GM19328 (cell line): ENCODE data around the gene GALK1.
"Not testable (repeated sequence)": the region's sequence is repeated elsewhere in the genome, so short reads cannot be mapped to it uniquely, and the experiment has no call there.

Source experiments
- ATAC-seq: cut with Tn5 transposase; IDR thresholded peaks from one replicate; pipeline ENCODE4 v1.9.1; 2021; ENCODE audit warnings: mild to moderate bottlenecking, moderate library complexity; ENCODE audit not compliant: unreplicated experiment

The GALK1 gene

GRCh38 chr17:75764711-75765421 is at the start of gene GALK1:
Gene GALK1, minus strand, starts transcription at chr17:75765192. Its CDS starts 56 bp downstream, at chr17:75765136.
- ATAC-seq = peak; percentile 63

DNA sequence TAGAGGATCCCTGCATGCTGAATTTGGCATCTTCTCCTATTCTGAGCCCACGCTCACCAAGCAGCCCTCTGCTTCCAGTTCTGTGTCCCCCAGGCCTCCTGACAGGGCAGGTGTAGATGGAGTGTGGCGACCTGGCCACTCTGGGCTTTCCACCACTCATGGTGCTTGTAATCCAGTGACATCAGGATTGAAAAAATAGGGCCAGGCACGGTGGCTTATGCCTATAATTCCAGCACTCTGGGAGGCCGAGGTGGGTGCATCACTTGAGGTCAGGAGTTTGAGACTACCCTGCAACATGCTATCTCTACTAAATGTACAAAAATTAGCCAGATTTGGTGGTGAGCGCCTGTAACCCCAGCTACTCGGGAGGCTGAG is 49.0 kb upstream of the GALK1 start:
- no peak for ATAC-seq

DNA sequence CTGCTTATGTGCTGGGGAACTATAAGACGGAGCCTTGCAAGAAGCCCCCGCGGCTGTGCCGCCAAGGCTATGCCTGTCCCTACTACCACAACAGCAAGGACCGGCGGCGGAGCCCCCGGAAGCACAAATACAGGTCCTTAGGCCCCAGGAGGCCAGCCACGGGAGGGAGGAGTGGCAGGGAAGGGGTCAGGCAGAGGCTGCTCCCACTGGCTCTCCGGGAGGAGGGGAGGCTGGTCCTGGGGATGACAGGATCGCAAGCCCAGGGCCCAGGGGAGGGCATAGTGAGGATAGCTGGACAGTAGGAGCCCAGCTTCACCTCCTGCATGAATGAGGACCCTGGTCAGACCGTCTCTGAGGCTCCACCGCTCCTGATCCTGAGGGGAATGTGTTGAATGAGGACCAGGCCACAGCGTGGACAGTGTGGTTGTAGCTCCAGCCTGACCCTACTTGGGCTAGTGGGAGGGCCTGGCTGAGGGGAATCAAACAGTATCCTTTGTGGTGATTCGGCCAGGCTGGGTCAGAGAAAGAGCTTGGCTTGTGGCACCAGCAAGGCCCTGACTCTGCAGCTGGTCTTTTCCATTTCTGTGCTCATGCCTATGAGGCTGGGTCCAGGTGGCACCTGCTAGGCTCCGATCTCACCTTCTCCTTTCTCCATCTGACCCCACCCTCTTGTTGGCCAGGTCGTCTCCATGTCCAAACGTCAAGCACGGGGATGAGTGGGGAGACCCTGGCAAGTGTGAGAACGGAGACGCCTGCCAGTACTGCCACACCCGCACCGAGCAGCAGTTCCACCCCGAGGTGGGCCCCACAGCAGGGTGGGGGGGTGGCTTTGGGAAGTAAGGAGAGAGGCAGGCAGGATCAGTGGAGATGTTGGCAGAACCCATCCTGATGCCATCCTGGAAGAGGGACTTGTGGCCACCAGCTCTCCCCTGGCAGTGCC is 48.4 kb upstream of the GALK1 start:
- ATAC-seq = no peak

DNA sequence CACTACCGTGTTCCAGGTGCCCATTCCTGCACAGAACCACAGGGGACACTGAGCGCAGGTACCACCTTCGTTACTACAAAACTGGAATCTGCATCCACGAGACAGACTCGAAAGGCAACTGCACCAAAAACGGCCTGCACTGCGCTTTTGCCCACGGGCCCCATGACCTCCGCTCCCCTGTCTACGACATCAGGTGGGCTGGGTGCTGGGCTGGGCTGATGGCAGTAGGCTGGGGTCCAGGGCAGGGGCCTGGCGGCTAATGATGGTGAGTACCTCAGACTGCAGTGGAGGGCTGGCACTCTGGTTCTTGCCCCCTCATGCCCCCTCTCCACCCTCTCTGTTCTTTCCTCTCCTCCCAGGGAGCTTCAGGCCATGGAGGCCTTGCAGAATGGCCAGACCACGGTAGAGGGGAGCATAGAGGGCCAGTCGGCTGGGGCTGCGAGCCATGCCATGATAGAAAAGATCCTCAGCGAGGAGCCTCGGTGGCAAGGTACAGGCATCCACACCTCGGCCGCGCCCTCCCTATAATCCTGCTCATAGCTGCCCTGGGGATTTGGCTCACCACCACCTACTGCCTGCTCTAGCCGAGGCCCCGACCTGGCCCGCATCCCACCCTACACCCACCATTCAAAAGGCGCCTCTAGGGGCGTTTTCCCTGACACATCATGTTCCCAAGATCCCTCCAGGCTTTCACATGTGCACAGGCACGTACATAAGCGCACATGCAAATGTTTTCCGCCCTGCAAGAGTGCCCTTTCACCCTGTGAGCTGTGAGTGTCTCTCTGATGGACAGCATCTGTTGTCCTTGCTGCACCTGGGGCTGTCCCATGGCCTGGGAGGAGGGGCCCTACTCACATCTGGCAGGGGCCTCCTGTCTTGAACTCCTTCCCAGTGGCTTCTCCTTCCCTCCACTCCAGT is 47.4 kb upstream of the GALK1 start:
- ATAC-seq = no peak

GRCh38 chr17:75811174-75811573 is 46.2 kb upstream of the GALK1 start:
- ATAC-seq = no peak

DNA sequence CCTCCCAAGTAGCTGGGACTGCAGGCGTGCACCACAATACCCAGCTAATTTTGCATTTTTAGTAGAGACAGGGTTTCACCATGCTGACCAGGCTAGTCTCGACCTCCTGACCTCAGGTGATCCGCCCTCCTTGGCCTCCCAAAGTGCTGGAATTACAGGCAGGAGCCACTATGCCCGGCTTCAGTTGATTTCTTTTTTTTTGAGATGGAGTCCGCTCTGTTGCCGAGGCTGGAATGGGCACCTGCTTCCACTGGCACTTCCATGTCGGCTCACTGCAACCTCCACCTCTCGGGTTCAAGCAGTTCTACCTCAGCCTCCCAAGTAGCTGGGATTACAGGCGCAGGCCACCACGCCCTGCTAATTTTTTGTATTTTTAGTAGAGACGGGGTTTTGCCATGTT is 45.8 kb upstream of the GALK1 start:
- not testable (repeated sequence) for ATAC-seq

DNA sequence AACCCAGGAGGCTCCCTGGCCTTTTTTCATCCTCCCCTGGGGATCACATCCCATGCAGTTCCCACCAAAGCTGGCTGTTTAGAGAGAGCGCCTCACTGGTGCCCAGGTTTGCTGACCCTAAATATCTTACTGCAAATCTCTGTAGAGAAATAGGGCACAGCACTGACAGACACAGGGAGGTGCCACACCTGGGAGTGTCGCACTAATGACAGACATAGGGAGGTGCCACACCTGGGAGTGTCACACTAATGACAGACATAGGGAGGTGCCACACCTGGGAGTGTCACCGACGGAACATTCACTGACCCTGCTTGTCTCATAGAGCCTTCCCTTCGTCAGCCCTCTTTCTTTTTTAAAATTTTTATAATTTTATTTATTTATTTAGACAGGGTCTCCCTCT is 45.2 kb upstream of the GALK1 start:
- no peak for ATAC-seq

DNA sequence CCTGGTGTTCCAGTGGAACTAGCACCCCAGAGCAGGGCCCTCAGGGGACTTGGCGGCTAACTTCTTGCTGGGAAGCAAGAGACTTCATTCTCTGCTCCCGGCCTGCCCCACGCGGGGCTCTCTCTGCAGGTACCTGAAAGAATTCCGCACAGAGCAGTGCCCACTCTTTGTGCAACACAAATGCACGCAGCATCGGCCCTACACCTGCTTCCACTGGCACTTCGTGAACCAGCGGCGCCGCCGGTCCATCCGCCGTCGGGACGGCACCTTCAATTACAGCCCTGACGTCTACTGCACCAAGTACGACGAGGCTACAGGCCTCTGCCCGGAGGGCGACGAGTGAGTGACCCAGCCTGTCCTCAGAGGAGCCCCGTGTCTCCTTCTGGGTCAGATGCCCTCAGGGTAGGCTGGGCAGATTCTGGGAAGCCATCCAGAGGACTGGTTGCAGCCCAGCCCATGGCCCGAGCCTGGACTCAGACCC is 44.7 kb upstream of the GALK1 start:
- ATAC-seq = no peak

- no peak for ATAC-seq
Observed at GRCh38 chr17:75808905-75809621, 44.1 kb upstream of the GALK1 start.

- ATAC-seq = no peak
Observed at GRCh38 chr17:75808549-75808904, 43.5 kb upstream of the GALK1 start.

GRCh38 chr17:75807861-75808260 is 42.9 kb upstream of the GALK1 start:
- ATAC-seq = no peak

DNA sequence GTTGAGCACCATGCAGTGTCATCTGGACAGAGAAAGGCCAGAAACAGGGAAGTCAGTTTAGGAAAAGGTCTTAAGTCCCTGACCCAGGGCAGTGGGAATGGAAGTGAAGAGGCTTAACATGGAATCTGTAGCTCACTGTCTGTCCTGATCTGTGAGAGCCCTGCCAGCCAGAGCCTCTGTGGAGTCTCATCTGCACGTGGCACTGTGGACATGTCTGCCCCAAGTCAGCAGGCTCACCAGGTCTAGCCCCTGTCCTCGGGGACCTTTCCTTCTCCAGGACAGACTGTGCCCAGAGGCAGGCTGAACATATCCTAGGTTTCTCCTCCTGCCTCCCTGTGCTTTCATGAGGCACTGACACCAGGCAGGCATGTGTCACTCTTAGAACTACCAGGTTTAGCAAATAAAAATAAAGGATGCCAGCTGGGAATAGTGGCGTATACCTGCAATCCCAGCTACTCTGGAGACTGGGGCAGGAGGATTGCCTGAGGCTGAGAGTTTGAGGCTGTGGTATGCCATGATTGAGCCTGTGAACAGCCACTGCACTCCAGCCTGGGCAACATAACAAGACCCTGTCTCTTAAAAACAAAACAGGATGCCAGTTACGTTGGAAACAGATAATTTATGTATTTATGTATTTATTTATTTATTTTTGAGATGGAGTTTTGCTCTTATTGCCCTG is 42.0 kb upstream of the GALK1 start:
- no peak for ATAC-seq

GRCh38 chr17:75803883-75804282 is 38.9 kb upstream of the GALK1 start:
- no peak for ATAC-seq

DNA sequence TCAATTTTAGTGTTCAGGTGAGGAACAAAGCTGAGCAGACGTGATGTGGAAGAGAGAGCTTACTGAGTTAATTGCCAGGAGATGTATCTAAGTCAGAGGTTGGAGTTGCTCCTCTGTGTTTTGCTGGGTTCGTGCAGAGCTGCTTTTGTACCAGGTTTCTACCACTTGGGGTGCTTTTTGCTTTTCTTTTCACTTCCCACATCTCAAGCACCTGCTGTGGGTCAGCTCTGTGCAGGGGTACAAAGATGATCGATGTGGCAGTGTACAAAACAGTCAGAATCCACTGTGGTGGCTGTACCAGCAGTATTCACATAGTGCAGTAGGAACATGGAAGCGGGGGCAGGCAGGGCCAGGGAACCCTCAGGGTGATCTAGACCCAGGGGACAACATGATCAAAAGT is 34.4 kb upstream of the GALK1 start:
- ATAC-seq = no peak

- no peak for ATAC-seq
Observed at GRCh38 chr17:75795820-75796607, 31.0 kb upstream of the GALK1 start.

GRCh38 chr17:75793460-75793859 is 28.5 kb upstream of the GALK1 start:
- ATAC-seq = no peak

DNA sequence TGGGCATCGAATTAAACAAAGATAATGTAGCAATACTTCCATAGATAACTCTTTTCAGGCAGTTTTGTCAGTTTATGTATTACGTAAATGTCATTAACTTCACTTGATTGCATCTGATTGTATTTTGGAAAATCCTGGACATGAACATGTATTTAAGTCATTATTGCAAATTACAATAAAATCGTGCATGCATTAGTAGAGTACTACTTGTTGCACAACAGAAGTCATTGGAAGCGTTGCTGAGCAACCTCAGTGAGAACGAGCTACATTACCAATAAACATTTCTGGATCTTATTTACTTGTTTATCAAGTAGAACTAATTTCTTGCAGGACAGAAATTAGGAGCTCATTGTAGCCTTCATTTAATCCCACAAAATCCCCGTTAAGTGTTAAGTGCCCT is 26.3 kb upstream of the GALK1 start:
- ATAC-seq = no peak

- peak; percentile 47 for ATAC-seq
Observed at GRCh38 chr17:75785016-75785890, 20.3 kb upstream of the GALK1 start.
